Epithelial cell of proximal tubule (primary cell): Measurements from ENCODE around the gene LEFTY2. TPM values are rescaled to one million over a fixed set of nuclear protein-coding genes. Genes with fewer than 3 reads are reported as not detected.
"Not testable (repeated sequence)": the region's sequence is repeated elsewhere in the genome, so short reads cannot be mapped to it uniquely, and the experiment has no call there.

Source experiments
- DNase-seq: peaks from one replicate; pipeline ENCODE4 v3.0.0-alpha.2; 2011; ENCODE audit warnings: low read depth
- H3K4me3 ChIP-seq: 2 replicates; pipeline ENCODE4 v1.5.1; 2011; ENCODE audit warnings: low read depth, mild to moderate bottlenecking, low read length
- CTCF ChIP-seq: conservative IDR thresholded peaks from 2 replicates; pipeline ENCODE4 v1.5.1; 2012; ENCODE audit warnings: low read depth, mild to moderate bottlenecking, low read length
- total RNA-seq: library from RNA; depleted of rRNA; stranded (reverse); fragments of >200 nt; gene quantifications from 2 replicates; pipeline ENCODE4 v1.2.3, GENCODE V29; 2015

Gene LEFTY2
- total RNA-seq, 1 donor from 2014 or later: not detected

GRCh38 chr1:225889743-225890142, 51.3 kb downstream of the LEFTY2 start:
- no peak for DNase-seq
- no peak for TF ChIP-seq CTCF
- no peak overlapping the region for H3K4me3 ChIP-seq

- TF ChIP-seq CTCF: no peak
Observed at GRCh38 chr1:225888898-225889601, 52.0 kb downstream of the LEFTY2 start, which contains the start of gene LEFTY1. Gene LEFTY1 (minus strand): TSS chr1:225889146. CDS start chr1:225889066, 80 bp downstream.

GRCh38 chr1:225888289-225888897, 52.6 kb downstream of the LEFTY2 start:
- TF ChIP-seq CTCF: no peak
- H3K4me3 ChIP-seq: no peak overlapping the region
- no peak for DNase-seq

More at GRCh38 chr1:225888898-225889601, 52.0 kb downstream of the LEFTY2 start, which contains the start of gene LEFTY1:
- DNase-seq: no peak
- H3K4me3 ChIP-seq: no peak within 1 kb of the TSS

- not testable (repeated sequence) for DNase-seq
Observed at GRCh38 chr1:225887554-225888288, 53.3 kb downstream of the LEFTY2 start.

GRCh38 chr1:225887030-225887314, 54.0 kb downstream of the LEFTY2 start:
- no peak for TF ChIP-seq CTCF
- no peak for DNase-seq
- H3K4me3 ChIP-seq: no peak overlapping the region

More at GRCh38 chr1:225887554-225888288, 53.3 kb downstream of the LEFTY2 start:
- H3K4me3 ChIP-seq: not testable (repeated sequence)

Other genes starting within 250 kb of the LEFTY2 start
- 313 and 368 TPM in 2 replicates for gene SRP9, start 163.4 kb downstream of the LEFTY2 start, total RNA-seq
- gene EPHX1, start 131.1 kb downstream of the LEFTY2 start, total RNA-seq: 20.1 and 20.3 TPM in 2 replicates
- 13.2 and 19.5 TPM in 2 replicates for gene TMEM63A, start 58.8 kb downstream of the LEFTY2 start, total RNA-seq
- gene LEFTY1, start 52.1 kb downstream of the LEFTY2 start, total RNA-seq: not detected in 2 replicates
- 37.8 and 62.3 TPM in 2 replicates for gene PYCR2, start 17.0 kb downstream of the LEFTY2 start, total RNA-seq
- gene SDE2, start 58.1 kb upstream of the LEFTY2 start, total RNA-seq: 19.4 and 20.7 TPM in 2 replicates
- gene H3-3A, start 121.5 kb upstream of the LEFTY2 start, total RNA-seq: 464 and 548 TPM in 2 replicates
- 32.0 and 34.8 TPM in 2 replicates for gene ACBD3, start 245.5 kb upstream of the LEFTY2 start, total RNA-seq